Left renal cortex interstitium (tissue), 4 donors: ENCODE measurements around the gene MYL12A. TPM values are rescaled to one million over a fixed set of nuclear protein-coding genes. Genes with fewer than 3 reads are reported as not detected.
A peak's percentile ranks its signal among the peaks of the same experiment; 100 is the strongest.

Source experiments
- DNase-seq, 4 donors: peaks; one replicate each; pipeline ENCODE4 v3.0.0-alpha.2; 2013; ENCODE audit warnings: low read depth in 4 of 4, low spot score in 2 of 4, missing footprints in 1 of 4
- polyA plus RNA-seq, 4 donors: library from polyadenylated mRNA; unstranded; fragments of 120-200 nt; gene quantifications; one replicate each; pipeline ENCODE4 v1.2.1, GENCODE V29; 2013; ENCODE audit not compliant: insufficient read length in 4 of 4

Gene MYL12A
- polyA plus RNA-seq, 4 donors, result 365 to 481 (median 397) TPM

DNA sequence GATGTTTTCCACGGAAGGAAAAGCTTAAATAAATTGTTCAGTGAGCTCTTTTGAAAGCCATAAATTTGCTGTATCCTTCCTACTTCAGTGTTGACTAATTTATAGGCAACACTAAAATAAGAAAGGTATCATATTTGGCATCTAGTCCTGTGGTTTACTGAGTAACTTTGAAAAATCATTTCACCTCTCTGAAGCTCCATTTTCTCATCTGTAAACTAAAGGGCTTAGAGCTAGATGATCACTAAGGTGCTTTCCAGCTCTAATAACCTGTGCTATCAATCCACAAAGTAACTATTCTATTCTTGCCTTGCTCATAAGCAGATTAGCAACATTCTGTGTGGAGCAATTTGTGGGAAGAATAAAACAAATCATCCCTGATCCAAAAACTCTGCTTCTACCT is 24.2 kb upstream of the MYL12A start:
- DNase-seq, result no peak

DNA sequence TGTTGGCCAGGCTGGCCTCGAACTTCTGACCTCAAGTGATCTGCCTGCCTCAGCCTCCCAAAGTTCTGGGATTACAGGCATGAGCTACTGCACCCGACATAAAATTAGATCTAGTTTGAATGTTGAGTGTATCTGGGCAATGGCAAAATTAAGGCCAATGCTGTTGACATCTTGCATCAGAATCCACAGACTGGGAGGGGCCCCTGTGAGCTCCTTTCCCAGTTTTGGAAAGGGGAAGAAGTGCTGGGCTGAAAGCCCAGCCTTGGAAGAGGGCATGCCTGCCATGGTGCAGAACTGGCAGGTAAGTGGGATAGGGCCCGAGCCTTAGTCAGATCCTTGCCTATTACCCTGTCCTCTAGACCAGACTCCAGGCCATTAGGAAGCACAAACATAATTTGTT is 23.4 kb upstream of the MYL12A start:
- no peak for DNase-seq

DNA sequence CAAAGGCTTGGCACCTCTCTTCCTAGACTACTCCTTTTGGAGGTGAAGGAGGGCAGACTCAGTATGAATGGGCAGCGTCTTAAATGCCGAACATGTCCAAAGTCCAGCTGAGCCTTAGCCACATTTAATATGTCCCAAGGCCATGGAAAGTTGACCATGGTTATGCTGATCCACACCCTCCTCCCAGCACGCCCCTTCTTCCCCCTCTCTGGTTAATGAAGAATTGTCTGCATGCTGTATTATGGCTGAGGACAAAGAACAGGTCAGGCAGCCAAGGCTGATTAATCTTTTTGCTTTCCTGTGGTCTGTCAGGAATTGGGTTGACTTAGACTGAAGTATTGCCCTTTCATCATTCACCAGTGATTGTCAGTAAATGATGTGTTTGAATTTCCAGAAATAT is 22.0 kb upstream of the MYL12A start:
- no peak for DNase-seq

DNA sequence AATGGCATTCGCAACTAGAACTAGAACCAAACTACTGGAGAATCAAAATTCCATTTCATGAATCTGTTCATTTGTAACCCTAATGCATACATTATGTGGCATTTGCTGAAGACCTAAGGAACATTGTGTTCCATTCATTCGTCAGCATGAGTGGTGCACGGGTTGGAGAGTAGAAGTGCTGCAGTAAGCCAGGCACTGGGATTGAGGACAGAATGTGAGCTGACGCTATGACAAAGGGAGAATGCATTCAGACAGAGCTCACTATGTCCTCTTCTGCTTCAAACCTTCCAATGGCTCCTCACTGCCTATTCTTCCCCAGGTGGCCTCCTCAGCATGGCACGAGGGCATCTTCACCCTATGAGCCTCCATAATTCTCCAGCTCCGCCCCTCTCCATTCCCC is 21.6 kb upstream of the MYL12A start:
- DNase-seq, result no peak

DNA sequence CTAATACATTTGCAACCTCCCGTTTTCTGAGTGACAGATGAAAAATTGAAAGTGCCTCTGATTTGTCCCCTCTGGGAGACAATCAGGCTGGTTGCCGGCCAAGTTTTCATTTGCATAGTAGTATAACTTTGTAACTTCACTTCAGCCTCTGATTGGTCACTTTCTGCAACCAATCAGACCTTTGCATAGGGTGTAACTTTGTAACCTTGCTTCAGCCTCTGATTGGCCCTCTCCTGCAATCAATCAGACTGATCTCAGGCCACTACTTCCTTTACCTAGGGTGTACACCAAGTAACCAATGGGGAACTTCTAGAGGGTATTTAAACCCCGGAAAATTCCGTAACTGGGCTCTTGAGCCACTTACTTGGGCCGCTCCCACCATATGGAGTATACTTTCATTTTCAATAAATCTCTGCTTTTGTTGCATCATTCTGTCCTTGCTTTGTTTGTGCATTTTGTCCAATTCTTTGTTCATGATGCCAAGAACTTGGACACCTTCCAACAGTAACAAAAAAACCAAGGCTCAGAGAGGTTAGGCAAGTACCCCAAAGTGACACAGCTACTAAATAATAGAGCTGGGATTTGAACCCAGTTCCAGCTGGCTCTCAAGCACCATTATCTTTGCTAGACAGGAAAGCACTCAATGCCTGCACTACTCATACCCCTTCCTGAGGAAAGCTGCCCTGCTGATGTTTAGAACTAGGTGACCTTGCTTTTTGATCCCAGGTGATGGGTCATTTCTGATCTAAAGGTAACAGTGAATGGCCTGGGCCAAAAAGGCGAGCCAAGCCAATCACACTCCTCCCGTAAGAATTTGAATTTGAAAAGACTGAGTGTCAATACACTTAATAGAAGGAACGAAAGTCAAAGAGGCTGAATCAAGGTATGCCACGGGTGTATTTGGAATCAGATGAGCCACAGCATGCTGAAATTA is 16.9 kb upstream of the MYL12A start:
- no peak for DNase-seq

DNA sequence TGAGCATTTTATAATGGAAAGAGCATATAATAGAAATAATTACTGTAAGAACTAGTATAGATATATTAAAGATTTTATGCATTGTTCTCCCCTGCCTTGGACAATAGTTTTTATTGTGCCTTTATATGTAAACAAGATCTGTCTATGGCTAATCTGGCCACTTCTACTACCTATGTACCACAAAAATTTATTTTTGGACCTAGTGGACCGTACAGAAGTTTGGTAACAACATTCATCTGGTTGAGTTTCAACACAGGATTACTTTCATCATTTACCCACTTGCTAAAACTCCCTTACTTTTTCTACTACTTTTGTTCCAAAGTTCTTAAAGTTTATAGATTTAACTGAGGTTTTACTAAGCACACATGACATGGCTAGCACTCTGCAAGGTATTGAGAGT is 14.6 kb upstream of the MYL12A start:
- DNase-seq, result no peak

DNA sequence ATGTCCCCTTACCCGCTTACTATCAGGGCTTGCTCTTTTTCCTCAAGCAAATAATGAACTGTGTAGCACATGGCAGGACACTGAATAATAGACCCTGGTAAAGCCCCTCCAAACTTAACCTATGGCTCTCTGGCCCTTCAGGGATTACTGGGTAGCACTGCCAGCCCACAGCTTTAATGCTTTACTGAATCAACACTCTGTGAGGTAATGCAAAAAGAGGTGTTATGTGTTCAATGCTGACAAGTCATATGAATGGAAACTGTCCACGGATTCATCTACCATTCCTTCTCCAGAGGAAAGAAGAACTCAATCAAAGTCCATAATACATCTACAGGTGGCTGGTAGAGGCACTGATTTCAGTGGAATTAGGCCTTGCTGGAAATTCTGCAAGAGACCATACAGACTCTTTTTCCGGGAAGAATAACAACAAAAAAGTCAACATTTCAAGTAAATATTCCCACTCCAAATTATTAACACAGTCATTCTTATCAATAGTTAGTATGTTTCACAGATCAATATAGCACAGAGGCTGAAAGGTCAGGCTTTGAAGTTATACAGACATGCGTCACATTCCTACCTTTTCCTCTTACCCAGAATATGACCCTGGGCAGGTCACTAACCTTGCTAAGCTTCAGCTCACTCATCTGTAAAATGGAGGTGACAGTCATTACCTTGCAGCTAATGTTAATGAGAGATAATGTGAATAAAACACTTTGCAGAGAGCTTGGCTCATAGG is 14.0 kb upstream of the MYL12A start:
- no peak for DNase-seq

DNA sequence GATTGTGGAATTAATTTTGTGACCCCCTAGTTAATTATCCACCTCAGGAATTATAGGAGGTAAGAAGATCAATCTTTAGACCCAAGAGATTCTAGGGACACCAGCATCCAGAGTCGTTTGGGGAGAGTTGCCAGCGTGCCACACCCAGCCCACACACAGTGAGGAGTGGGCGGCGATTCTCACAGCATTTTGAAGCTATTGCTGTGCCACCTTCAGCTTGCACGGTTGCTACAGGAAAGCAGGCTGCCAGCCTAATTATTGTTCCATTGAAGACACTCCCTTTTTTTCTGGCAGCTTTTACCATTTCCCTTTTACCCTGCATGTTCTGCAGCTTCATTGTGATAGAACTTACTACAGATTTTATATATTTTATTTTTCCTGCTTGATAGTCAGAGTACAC is 13.1 kb upstream of the MYL12A start:
- DNase-seq, result no peak

DNA sequence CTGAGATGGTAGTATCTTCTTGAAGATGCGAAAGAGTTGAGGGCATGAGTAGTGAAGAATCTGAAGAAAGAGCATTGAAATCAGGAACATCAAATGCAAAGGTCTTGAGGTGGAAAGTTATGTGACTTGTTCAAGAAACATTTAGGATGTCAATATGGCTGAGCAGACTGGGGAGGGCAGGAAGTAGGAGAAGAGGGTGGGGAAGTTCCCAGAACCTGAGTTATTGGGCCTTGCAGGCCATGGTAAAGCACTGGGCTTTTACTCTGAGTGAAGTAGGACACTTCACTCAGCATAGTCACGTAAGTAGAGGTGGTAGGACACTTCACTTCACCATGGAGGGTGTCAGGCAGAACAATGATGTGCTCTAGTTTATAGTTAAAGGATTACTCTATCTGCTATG is 11.8 kb upstream of the MYL12A start:
- no peak for DNase-seq

DNA sequence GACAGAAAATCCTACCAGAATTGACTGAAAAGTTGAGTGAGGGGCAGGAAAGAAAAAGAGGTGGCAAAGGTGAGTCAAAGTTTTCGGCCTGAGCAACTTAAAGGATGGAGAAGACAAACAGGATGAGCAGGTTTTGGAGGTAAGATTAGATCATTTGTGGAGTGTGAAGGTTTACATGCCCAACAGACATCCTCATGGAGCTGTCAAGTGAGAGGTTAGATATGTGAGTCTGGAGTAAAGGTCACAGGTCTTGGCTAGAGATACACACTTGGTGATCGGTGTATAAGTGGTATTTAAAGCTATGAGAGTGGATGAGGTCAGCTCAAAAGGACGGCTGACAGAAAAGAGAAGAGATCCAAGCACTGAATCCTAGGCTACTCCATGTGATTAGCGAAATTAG is 11.1 kb upstream of the MYL12A start:
- DNase-seq, result no peak

DNA sequence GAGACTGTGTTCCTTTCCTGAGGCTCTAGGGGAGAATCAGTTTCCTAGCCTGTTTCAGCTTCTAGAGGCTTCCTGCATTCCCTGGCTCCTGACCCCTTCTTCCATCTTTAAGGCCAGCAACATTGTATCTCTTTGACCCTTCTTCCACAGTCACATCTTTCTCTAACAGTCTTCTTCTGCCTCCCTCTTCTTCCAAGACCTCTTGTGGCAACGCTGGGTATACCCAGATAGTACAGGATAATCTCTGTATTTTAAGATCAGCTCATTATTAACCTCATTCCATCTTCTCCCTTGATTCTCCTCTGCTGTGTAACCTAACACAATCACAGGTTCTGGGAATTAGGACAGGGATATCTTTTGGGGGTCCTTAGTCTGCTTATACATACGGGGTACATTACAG is 8.9 kb upstream of the MYL12A start:
- DNase-seq, result no peak

DNA sequence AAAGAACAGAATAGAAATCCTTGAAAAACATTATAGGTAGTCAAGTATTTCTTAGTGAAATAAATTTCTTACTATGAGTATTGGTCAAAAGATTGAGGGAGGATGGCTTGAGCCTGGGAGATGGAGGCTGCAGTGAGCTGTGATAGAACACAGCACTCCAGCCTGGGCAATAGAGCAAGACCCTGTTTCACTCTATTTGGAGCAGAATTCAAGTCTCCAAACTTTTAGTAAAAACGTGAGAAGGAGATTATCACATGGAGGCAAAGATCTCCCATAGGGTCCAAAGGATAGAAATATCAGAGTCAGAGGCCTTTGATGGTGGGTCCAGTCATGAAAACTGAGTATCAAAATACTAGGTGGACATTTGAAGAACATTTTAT is 2.4 kb upstream of the MYL12A start:
- no peak for DNase-seq

DNA sequence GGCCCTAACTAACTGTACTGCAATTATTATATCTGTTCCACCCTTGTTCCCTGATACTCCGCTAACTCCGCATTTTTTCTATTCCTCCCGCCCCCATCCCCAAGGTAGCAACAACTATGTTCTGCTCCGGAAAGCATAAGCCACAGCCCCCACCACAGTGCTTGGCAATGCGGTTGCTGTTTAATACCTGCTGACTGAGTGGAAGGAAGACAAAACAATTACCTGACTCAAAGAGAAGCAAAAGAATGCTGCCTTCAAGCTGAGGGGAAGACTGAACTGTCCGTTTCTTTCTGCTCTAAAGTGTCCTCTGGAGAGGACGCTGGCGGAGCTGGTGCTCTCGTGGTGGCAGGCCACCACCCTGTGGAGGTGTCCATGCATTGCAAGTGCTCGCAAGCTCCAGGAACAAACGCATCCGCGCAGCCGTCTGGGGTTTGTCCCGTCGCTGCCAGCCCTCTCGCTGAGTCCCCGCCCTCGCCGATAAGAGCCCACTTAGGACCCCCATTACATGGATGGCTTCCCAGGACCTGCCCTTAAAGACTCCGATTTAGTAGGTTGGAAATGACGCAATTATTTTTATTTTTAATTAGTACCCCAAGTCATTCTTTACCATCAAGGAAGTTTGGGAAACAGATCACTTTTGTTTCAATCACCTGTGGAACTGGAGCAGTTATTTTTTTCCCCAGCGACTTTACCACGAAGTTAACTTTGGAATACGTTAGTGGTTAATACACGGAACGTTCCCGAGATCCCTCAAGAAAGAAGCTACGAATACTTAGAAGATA is 1.6 kb upstream of the MYL12A start:
- DNase-seq, result peak in 3 of 4 donors; percentile 68 to 85 (median 69)

DNA sequence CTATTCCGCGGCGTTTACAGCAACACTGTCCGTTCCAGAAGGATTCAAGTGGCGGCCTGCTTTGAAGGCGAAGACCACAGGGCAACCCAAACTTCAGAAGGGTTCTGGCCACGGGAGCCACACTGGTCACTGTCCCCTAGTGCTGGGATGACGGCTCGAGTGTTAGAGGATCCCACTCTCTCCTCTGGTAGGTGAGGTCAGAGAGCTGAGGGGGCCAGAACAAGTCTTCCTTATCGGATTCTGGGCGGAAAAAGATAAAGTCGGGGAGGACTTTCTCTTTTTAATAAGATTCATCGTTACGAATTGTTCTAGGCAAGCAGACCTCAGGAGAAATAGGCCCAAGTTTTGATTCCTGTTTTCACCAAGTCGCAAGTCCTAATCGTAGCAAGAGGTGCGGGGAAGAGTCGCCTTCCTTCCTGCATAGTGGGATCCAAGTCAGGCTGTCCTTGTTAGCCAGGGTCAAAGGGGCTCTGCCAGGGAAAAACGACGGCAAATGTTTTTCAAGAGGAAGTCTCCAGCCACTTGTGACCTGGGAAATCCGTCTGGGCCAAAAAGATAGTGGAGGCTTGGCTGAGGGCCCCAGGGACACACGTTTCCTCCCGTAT is 864 bp upstream of the MYL12A start:
- DNase-seq, result peak in 1 of 4 donors; percentile 11

DNA sequence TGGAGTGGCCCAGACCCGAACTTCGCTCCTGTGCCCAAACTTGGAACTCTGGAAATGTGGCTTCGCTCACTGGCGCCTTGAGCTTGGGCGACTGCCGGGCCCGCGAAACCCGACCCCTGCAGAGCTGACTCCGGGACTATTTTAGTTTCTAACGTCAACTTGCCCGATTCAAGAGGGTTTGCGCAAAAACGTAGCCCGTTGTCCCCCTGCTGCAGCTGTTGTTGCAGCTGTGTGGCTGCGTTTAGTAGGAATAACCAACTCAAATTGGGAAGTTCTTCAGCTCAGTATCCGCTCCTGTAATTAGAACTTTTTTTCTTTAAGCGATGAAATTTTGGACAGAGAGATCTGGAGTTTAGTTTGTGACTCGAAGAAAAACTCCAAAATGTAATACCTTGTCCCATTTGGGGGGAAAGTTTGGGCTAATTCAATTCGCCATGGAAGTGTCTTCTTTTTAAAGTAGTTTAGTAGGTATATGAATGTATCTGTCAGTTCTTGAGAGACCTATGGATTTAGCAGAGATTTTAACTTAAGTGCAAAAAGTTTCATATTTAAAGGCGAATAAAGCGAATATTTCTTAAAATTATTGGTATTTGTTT is 559 bp downstream of the MYL12A start:
- DNase-seq, result peak in 2 of 4 donors; percentile 39 to 61

DNA sequence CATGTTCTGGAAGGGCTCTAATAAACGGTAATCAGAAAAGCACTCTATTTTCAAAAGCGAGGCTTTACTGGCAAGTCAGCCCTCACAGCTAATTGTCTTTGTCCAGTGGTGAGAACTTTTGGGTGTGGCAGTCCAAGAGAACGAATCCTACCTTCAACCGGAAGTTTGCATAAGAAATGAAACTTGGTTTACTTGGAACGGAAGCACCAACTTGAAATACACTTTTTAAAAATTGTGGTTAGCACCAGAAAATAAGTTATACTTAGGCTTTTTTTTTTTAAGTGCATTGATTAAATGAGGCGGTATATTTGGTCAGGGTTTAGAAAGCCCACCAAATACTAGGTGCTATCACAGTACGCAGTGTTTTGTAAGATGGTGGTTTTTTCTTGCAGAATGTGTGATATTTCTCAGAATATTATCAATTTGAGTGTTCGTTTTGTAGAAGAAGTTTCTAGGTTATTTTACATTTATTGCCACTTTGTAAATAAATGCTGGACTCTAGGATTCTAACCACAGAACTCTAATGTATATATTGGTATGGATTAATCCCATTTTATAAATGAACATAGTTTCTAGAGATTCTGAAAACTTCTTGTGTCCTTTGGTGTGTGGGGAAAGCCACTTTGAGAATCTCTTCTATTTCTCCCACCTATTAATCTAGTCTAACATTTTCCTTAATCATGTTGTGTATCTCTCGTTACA is 1.2 kb downstream of the MYL12A start:
- DNase-seq, result peak in 2 of 4 donors; percentile 34 to 40

DNA sequence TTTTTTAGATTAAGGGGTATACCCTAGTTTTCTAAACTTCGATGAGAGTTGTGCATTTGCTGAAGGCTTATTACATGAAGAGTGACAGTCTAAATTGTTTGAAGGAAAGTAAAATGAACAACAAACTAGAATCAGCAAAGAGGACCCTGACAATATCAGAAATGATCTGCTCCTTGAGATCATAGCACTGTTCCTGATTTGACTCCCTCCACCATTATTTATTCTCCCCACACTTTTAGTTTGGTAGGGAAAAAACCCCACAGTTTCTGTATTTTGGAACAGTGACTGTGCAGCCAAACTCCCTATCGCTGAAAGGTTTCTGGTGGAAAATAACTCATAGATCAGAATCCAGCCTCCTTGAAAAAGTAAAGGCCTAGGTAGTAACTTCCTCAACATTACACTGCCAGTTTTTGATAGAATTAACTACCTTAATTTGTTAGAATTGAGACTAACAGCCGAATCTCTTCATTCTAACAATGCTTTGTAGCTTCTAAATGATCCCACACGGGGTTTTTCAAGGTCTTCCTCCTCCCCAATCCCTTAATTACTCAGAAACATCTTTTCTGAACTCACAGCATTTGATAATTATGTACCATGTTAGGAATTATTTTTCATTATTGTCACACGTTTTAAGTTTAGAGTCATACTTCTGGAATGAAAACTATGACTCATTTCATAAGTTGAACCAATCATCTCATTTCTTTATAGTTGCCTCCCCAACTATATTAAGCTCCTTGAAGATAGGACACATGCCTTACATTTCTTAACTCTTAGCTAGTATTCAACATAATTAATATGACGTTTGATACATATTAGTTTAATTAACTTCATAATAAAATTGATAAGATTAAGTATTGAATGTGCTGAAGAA is 2.9 kb downstream of the MYL12A start:
- DNase-seq, result no peak

DNA sequence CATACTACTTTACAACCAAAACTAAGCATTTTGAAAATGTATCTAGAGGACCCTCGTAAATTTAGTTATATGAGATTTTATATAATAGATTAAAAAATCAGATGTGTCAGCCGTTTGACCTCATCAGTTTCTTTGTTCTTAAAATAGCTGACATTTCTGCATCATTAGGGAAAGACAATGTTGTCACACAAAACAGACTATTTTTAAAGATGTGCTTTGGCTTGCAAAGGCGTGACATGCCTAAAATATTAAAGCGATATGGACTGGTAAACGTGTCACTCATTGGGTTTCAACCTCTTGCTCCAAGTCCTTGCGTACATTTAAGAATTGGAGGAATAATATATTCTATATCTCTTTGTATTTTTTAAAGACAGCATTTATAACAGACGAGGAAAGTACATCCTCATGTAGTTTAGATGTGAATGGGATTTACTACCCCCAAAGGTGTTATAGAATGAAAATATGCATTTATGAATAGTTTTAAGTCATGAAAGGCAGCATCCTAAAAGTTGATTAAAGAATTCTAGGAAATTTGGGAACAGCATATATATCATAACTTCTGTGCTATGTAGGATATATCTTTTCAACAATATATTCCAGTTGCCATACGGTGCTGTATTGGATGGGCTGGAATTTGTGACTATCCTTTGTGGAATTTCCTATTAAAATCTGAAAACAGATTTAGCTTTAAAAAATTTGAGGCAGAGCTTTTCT is 3.8 kb downstream of the MYL12A start:
- no peak for DNase-seq
